ENCODE results near the gene CNTNAP5.

CNTNAP5 gene

DNA sequence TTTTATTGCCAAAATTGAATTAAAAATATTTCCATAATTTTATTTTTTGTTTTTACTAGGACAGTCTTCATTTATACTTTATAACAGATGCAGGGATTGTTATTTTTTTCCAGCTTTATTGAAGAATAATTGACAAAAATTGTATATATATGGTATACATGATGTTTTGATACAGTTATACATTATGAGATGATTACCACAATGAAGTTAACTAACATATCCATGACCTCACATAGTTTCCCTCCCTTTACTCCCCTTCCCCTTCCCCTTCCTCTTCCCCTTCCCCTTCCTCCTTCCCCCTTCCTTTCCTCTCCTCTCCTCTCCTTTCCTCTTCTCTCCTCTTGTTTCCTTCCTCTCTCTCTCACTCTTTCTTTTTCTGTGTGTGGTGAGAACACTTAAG lies 700.1 kb downstream of the CNTNAP5 start:
- no peak for DNase-seq

DNA sequence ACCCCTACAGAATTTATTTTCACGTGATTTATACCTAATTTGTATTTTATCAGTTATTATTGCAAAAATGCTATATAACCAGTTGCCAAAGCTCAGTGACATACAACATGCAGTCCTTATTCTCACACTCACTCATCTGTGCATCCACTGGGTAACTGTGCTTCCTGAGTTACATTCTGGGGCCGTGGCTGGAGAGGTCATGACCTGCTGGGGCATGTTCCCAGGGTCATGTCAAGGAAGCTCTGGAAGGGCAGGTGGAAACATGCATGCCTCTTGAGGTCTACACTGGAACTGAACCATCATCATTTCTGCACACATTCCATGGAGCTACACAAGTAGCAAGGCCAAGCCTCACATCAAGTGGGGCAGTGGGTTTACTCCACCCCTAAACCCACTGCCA lies 715.5 kb downstream of the CNTNAP5 start:
- no peak for DNase-seq

DNA sequence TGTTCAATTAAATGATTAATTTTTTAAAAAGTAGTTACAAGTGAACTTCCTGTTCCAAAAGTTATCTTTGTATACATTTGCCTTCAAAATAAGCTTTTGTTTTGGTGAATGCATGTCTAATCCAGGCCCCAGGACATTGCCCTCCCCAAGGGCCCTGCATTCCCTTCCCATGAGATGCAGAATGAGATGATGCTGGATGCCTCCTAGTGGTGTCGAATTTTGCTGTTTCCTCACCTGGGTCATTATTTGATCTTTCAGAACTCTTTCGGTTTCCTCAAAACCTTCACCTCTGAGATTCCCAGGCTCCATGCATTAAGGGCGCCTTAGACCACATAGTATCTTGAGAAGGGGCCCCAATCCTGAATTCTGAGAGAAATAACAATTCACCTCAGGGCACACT lies 728.8 kb downstream of the CNTNAP5 start:
- no peak for DNase-seq

DNA sequence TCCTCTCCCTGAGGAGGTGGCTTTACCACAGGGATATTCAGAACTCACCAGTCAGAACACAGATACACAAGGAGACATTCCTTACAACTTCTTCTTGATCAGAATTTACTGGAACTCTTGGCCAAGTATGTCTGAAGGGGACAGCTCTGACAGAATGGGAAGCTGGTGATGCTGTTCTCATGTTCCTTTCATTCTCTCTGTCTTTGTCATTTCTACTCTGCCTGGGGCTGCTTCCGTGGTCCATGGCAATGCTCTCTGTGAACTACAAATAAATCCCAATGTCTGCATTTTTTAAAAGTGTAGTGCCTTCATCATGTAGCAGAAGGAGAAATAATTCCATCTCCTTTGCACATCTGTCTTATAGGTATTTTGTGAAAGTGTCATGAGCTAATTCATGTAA lies 730.3 kb downstream of the CNTNAP5 start:
- DNase-seq: no peak

DNA sequence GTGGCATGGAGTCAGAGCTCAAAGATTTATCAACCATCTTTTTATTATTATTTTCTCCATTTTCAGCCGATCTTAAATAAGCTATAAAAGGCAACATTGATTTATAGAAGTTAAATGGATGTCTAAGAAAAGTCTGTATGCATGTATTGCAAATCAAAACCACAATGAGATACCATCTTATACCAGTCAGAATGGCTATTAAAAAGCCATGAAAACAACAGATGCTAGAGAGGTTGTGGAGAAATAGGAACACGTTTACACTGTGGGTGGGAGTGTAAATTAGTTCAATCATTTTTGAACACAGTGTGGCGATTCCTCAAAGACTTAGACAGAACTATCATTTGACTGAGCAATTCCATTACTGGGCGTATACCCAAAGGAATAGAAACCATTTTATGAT lies 731.0 kb downstream of the CNTNAP5 start:
- DNase-seq: no peak

DNA sequence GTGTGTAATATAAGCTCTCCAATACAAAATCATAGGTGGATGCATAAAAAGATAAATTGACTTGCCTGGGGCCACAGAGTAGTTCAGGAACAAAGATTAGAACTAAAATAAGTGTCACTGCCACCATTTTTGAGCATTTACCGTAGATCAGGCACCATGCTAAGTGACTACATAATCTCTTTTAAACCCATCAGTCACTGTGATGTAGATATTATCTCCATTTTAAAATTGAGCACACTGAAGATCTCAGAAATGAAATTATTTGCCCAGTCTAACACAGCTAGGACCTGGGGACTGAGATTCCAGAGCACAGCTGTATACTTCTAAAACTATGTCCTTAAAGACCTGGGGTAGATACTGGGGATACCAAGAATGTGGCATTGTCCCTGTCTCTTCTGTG lies 737.3 kb downstream of the CNTNAP5 start:
- no peak for DNase-seq

DNA sequence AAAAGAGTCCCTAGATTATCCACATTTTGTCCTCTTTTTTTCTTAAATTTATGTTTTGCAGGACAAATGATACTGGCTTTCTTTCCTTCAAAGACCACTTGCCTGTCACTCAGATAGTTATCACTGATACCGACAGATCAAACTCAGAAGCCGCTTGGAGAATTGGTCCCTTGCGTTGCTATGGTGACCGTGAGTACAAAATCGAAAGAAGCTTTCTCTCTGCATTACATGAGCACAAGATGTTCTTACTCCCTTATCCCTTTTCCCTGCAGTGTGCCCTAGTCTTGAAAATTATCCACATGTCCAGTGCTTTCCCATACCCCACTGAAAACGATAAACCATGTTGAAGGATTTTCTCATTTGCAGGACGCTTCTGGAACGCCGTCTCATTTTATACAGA lies 738.5 kb downstream of the CNTNAP5 start:
- no peak for DNase-seq

DNA sequence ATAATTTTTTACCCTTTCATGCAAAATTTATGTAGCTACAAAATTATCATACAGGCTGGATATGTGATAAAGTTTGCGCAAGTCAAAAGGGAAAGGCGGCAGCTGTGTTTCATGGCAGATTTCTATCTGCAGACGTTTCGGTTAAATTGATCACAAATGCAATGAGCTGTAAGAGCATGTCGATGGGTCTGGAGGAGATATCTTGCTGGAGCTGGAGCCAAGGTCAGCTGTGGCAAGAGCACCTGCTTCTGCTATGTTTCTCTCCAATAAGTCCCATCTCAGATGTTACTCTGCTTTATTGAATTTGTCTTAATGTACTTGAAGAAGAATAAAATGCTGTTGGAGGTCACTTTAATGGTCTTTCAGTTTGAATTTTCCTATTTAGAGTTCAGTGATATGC lies 749.7 kb downstream of the CNTNAP5 start:
- DNase-seq: no peak

DNA sequence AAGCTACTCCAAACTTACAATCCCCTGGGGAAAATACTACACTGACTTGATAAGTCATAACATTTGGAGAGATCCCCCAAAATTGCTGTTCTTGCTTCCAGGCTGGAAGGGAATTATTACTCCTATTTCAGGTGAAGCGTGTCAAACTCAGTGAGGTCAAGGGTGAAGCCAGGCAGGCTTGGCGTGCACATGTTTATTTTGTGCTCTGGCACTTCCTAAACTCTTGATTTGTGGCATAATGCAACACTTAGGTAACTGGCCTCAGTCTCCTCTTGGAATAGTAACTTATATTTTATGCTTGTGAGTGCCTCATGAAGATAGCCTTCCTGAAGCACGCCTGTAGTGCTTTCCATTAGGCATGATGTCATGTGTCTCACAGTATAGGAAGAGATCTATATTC lies 751.2 kb downstream of the CNTNAP5 start:
- DNase-seq: no peak

DNA sequence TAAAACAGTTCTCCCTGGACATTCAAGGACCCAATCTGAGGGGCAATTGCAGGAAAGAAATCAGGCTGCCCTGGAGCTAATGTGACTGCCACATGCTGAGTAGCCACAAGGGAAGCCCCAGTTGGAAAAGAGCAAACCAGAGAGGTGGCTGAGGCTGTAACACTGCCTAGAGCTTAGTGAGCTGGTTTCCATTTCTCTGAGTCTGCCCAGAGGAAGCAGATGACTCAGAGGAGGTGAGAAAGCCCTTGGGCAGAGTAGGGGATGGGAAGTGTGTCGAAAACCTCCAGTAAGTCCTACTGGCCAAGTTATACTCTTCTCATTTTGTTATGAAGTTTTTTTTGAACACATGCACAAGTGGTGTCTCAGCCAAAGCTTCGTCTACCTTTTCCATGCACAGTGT lies 753.0 kb downstream of the CNTNAP5 start:
- DNase-seq: no peak

DNA sequence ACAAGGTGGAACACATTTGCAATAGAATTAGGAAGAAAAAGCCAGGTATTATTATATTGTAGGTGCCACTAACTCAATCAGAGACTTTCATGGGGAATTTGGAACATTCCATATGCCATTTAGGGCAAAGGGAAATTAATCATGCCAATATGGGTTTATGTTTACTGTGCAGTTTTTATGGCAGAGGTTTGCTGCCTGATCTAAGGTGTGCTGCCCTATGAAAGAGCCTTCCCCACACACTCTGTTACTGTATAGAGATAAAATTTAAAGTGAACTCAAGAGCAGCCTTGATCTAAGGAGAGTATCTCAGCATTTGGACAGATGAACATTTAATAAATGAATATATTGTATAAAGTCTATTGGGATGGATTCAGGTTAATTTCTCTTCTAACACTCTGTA lies 771.6 kb downstream of the CNTNAP5 start:
- no peak for DNase-seq

DNA sequence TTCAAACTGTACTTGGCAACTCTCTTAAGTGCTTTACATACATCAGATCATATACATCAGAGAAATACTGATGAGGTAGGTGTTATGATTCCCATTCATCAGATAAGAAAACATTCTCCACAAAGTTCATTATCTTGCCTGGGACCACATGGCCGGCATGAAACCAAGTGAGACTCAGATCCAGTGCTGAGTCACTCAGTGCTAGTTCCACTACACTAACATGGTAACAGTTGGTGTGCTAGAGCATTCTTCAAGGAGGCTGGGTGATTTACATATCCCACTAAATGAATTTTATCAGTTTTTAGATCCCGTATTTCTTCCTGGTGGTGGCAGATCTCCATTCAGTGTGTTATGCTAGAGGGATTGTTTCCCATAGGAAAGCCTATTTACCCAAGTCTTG lies 772.0 kb downstream of the CNTNAP5 start:
- DNase-seq: no peak

DNA sequence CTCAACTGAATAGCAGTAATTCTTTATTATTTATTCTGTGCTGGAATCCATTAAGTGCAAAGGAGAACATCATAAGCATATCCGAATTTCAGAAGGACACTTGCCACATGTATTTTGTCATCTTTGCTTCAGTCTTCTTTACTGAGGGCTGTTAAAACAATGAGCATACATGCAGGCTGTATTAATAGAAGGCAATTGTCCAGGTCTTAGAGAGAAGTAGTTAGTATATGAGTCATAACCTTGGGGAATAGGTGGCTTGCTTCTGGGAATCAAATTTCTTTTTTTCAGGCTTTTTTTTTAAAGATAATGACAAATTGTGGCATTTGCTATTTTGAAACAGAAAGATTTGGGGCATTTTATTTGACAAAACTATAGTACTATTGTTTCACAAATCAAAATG lies 773.5 kb downstream of the CNTNAP5 start:
- no peak for DNase-seq

DNA sequence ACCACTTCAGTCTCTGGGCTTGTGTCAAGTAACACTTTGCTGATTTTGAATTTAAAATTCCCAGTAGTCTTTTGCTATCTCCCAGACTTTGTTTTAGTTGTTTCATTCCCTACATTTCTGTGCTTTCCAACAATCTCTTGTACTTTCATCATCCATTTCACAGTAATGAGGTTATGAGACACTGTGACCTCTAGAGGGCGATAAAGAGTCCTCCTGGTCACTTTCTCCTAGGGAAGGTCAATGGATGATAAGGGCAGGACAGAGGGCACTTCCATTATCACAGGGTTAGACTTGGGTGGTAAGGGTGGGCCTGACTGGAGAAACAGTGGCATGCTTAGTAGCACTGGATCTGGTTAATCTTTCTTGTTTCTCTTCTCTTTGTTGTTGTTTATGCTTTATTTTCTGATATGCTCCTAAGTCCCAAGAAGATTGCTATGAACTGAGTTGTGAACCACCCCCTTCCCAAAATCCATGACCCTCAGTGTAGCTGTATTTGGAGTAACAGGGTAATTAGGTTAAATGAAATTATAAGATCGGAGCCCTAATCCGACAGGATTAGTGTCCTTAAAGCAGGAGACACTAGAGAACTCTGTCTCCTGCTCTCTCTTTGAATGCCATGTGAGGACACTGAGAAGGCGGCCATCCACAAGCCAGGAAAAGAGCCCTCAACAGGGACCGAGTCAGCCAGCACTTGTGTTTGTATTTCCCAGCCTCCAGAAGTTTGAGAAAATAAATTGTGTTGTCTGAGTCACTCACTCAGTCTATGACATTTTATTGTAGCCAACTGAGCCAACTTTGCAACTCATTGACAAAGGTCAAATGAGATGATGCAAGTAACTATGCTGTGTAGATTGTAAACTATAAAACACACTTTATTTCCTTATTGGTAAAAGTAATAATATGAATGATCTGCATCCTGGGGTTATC lies 779.2 kb downstream of the CNTNAP5 start:
- DNase-seq: peak; percentile 3

DNA sequence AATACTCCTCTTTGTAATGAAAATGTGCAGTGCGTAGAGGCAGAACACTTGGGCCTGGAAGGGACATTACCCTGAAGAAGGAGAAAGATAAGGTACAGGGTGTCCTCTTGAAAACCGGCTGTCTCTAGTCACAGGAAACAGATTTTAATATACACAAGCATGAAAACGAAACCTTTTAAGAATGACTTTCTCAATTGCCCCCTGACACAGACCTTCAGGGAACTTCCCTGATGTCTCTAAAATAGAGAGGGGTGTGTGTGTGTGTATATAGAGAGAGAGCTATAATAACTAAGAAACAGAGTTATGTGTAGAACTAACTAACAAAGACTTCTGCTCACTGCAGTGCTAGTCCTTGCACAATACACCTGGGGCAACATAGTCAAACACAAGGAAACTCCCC lies 780.0 kb downstream of the CNTNAP5 start:
- DNase-seq: no peak

DNA sequence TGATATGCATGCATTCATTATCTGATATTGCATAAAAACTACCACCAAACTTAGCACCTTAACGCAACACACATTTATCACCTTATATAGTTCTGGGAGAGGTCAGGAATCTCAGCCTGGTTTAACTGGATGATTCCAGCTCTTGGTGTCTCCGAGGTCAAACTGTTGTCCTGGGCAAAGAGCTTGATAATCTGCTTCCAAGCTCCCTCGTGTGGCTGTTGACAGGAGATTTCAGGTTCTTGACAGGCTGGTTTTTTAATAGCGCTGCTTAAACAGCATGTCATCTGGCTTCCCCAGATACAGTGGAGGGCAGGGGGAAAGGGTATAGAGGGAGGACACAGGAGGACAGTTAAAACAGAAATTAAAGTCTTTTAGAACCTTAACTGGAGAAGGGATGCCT lies 785.0 kb downstream of the CNTNAP5 start:
- DNase-seq: no peak

DNA sequence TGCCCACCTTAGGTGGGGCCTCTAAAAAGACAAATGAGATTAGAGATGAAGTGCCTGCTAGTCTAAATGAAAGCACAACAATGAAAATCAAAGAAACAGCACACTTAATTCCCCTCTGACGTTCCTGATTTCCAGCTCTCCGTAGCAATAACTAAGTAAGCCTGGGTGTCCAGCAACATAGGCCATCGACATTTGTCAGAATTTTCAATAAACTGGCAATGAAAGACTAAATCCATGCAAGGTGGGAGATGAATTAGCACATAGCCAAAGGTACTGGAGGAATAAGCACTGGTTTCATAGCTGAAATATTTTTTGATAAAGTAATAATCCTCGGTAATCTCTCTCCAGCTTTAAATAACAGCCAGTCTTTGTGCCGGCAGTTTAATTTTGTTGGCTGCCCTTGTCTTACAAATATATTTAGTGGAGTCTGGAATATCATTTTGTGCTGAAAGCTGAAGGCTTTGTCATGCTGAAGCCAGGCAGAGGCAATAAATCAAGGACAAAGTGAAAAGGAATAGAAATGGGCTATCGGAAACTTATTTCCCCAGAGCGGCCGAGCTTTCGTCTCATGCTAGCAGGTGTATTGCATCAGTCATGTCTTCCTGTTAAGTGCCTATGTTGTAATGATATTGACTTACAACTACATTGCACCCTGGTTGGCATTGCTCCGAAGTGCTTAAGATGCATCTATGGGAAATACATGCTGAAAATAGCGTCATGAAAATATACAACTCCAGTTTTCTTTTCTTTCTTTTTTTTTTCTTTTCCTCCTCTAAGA lies 790.1 kb downstream of the CNTNAP5 start:
- DNase-seq: no peak

DNA sequence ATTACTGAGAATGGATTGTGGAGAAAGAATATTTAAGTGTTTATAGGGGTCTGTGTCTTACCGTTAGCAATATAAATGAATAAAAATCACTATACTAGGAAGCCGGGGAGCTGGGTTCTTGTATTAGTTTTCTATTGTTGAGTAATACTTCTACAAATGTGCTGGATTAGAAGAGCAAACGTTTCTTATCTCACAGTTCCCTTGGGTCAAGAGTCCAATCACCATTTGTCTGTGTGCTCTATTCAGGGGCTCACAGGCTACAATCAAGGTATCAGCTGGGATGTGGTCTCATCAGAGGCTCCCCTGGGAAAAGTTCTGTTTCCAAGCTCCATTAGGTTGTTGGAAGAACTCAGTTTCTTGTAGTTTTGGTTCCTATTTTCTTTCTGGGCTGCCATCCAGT lies 790.9 kb downstream of the CNTNAP5 start:
- DNase-seq: no peak

DNA sequence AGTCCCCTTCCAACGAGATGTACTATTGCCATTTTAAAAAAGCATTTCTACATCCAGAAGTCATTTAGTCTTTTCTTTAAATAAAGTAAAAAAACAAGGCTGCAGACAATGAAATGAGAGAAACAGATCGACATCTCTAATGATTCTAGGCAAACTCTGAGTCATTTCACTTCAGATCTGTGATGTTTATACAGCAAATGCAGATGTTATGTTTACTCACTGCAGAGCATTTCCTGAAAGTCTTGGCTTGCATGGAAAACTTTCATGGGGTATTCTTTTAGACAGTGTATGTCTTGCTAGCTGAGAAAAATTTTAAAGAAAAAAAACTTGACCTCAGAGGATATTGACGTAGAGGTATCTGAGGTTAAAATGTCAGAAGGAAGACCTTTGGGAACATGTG lies 797.4 kb downstream of the CNTNAP5 start:
- no peak for DNase-seq

DNA sequence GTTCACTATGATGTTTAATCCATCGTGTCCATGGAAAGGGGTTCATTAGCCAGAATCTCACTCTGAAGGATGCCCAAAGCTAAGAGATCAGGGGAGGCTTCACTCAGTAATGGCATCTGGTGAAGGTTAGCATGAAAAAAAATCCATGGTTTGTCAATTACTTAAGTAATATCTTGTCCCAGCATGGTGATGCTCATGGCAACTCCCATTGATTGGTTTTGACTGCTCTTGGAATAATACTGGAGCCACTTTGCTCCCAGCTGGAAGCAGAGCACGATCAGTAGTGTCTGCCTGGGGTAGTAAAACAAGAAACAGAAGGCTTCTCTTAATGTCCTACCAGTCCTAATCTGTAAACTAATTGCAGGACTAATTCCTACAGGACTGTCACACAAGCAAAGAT lies 799.4 kb downstream of the CNTNAP5 start:
- DNase-seq: no peak

DNA sequence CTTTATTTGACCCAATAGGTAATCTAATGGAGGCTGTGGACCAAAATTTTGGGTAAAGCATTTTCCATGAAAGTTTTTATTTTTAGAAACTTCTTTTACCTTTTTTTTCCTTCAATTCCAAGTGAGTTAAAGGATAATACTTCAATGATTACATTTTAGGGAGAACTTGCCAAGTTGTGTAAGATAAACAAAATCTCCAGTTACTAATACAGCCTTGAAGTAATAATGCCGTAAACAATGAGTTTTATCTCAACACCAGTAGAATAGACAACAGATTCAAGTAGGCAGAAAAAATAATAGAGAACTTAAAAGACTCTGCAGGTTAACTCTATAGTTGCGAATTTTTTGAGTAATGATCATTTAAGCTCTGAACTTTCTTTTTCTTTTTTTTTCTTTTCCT lies 807.4 kb downstream of the CNTNAP5 start:
- DNase-seq: no peak

DNA sequence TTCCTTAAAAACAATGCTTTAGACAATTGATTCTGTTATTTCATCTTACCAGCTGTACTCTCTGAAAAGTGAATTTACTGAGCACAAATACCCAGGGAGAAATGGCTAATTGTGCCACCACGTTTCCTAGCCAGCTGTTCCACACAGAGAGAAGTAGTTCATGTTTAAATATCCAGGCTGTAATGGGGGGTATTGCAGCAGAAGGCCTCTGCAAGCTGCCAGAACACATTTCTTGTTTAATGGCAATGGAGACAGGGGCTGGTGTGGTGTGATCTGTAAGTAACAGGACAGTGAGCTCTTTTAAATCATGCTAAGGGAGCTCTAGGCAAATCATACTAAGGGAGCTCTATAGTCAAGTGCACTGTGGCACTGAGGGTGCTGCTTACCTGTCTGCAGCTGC lies 809.2 kb downstream of the CNTNAP5 start:
- no peak for DNase-seq

DNA sequence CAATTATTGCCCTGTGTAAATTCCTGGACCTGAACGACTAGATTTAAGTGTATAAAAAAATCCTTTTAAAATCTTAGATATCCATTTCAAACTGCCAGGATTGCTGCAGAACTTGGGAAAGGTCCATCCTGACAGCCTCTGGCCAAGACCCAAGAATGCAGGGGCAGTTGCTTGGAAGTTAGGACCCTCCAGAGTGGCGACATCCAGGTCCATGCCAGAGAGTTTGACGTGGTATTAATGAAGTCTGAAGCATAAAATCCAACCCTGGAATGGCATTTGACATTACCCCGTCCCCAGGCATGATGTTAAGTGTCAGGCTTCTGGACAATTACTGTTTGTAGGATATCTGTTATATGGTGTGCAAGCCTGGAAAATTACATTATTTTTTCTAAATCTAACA lies 810.2 kb downstream of the CNTNAP5 start:
- DNase-seq: no peak

DNA sequence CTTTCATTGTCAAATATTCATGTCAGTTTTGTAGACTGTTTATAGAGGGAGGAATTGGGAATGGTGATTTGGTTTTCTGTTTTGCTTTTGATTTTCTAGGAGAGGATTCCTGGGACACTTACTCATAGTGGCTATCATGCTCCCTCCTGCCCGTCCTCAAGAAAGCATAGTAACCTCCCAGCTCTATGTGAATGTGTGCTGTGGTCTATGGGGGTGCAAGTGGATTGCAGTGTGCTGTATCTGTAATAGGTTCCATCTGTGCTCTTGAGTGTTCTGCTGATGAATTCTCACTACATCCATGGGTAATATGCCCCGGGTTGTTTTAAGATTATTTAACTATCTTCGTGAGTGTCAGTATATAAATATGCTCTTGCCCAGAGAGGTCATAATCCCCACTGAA lies 811.3 kb downstream of the CNTNAP5 start:
- no peak for DNase-seq

Data from NCI-H2029 treated with DMSO at 0.1 percent for 48 hours (cell line).